T-helper 2 cell treated with Interferon-gamma antibody and Interleukin-4, amounts not matched to agents 5 μg/mL and 100 μg/mL, for 36 hours (primary cell): ENCODE data around the gene KLHL20.
"Not testable (repeated sequence)": the region's sequence is repeated elsewhere in the genome, so short reads cannot be mapped to it uniquely, and the experiment has no call there.

ENCODE experiments used
- DNase-seq: peaks from one replicate; pipeline ENCODE4 v3.0.0; 2021; ENCODE audit warnings: low spot score
- H3K27ac Mint-ChIP-seq: one replicate; pipeline ENCODE4 v1.8.0; 2021; ENCODE audit warnings: mild to moderate bottlenecking, mixed read lengths
- H3K27me3 Mint-ChIP-seq: one replicate; pipeline ENCODE4 v1.8.0; 2021; ENCODE audit warnings: low read depth, mixed read lengths
- H3K36me3 Mint-ChIP-seq: one replicate; pipeline ENCODE4 v1.8.0; 2021; ENCODE audit warnings: low read depth, mixed read lengths
- H3K4me1 Mint-ChIP-seq: one replicate; pipeline ENCODE4 v1.8.0; 2021; ENCODE audit warnings: low read depth, mixed read lengths
- H3K4me3 Mint-ChIP-seq: one replicate; pipeline ENCODE4 v1.8.0; 2022; ENCODE audit warnings: mild to moderate bottlenecking, moderate library complexity, mixed read lengths
- H3K9me3 Mint-ChIP-seq: one replicate; pipeline ENCODE4 v1.8.0; 2021; ENCODE audit warnings: mixed read lengths

Gene KLHL20

DNA sequence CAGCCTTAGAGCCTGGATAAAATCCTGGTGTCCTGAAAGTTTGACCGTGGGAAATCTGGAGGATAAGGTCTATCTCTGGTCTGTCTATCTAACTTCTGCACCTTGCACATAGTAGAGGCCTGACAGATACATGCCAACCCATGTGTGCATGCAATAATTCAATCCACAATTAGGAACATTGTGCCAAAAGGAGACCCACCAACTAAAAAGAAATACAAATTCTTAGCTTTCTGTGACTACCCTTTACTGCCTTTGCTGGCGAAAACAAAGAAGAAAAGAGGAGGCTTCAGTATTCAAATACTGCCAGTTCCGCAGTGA is 381 bp upstream of the KLHL20 start:
- H3K4me3 Mint-ChIP-seq: peak overlapping the region; percentile 94
- H3K9me3 Mint-ChIP-seq: peaks cover 10% of the 10 kb centered on the region
- peak overlapping the region; percentile 98 for H3K27ac Mint-ChIP-seq
- peaks cover 11% of the 10 kb centered on the region for H3K36me3 Mint-ChIP-seq
- no peak for DNase-seq
- H3K27me3 Mint-ChIP-seq: peaks cover 17% of the 10 kb centered on the region
- H3K4me1 Mint-ChIP-seq: peaks cover 21% of the 10 kb centered on the region

DNA sequence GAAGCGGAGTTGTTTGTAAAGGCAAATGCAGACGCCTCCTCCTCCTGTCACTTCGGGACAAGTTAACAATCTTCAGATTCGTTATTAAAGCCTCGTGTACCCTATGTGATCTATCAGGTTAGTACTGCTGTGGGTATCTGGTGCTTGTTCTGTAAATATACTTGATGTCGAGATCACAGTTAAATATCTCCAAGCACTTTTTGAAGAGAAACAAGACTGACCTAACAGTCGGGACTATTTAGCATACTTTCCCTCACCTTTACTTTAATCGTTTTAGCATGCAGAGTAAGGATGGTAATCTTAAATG is 710 bp downstream of the KLHL20 start:
- peaks cover 26% of the 10 kb centered on the region for H3K4me1 Mint-ChIP-seq
- peaks cover 16% of the 10 kb centered on the region for H3K36me3 Mint-ChIP-seq
- H3K27me3 Mint-ChIP-seq: peaks cover 11% of the 10 kb centered on the region
- DNase-seq: no peak
- H3K4me3 Mint-ChIP-seq: peak overlapping the region; percentile 94
- H3K9me3 Mint-ChIP-seq: peaks cover 10% of the 10 kb centered on the region
- H3K27ac Mint-ChIP-seq: peak overlapping the region; percentile 98

DNA sequence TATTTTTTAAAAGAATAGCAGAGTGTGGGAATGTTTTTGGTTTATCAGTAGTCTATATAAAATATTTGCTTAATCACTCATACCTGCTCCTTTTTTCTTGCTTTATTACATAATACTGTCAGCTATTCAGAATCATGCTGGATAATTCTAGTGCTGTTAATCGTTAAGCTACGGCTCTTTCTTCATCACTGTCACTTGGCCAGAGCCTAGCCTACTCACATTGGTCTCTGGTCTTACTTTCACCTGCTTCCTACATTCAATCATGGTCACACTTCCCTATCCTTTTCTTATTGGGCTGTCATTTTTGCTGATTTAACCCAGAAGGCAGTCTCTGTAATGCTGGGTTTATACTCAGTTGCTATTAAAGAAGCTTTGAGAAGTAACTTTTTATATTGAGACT is 2.5 kb downstream of the KLHL20 start:
- peak overlapping the region; percentile 41 for H3K4me3 Mint-ChIP-seq
- H3K27me3 Mint-ChIP-seq: peaks cover 4% of the 10 kb centered on the region
- H3K9me3 Mint-ChIP-seq: peaks cover 10% of the 10 kb centered on the region
- H3K27ac Mint-ChIP-seq: no peak overlapping the region
- no peak for DNase-seq
- peaks cover 30% of the 10 kb centered on the region for H3K4me1 Mint-ChIP-seq
- peaks cover 31% of the 10 kb centered on the region for H3K36me3 Mint-ChIP-seq

DNA sequence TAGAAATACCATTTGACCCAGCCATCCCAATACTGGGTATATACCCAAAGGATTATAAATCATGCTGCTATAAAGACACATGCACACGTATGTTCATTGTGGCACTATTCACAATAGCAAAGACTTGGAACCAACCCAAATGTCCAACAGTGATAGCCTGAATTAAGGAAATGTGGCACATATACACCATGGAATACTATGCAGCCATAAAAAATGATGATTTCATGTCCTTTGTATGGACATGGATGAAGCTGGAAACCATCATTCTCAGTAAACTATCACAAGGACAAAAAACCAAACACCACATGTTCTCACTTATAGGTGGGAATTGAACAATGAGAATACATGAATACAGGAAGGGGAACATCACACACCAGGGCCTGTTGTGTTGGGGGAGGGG is 16.6 kb downstream of the KLHL20 start:
- peaks cover 13% of the 10 kb centered on the region for H3K9me3 Mint-ChIP-seq
- H3K27me3 Mint-ChIP-seq, DNase-seq, H3K4me1 Mint-ChIP-seq, H3K27ac Mint-ChIP-seq, H3K4me3 Mint-ChIP-seq: not testable (repeated sequence)
- peaks cover 42% of the 10 kb centered on the region for H3K36me3 Mint-ChIP-seq

DNA sequence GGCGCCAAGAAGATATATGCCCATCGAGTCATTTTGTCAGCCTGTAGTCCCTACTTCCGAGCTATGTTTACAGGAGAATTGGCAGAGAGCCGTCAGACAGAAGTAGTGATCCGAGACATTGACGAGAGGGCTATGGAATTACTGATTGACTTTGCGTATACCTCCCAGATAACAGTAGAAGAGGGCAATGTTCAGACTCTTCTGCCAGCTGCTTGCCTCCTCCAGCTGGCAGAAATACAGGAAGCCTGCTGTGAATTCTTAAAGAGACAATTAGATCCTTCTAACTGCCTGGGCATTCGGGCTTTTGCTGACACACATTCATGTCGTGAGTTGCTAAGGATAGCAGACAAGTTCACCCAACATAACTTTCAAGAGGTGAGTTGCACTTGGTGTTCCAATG is 19.1 kb downstream of the KLHL20 start:
- Mint-ChIP-seq H3K9me3 (peaks cover 4% of the 10 kb centered on the region), H3K27me3 (no peaks in the 10 kb centered on the region), H3K27ac (no peak overlapping the region), H3K36me3 (peaks cover 42% of the 10 kb centered on the region), H3K4me1 (peaks cover 13% of the 10 kb centered on the region), H3K4me3 (no peak overlapping the region)
- DNase-seq: no peak

DNA sequence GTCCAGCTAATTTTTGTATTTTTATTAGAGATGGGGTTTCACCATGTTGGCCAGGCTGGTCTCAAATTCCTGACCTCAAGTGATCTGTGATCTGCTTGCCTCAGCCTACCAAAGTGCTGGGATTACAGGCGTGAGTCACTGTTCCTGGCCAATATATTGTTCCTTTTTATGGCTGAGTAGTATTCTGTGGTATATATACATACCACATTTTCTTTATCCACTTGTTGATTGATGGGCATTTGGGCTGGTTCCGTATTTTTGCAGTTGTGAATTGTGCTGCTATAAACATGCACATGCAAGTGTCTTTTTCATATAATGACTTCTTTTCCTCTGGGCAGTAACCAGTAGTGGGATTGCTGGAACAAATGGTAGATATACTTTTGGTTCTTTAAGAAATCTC is 21.3 kb downstream of the KLHL20 start:
- not testable (repeated sequence) for H3K4me3 Mint-ChIP-seq, H3K9me3 Mint-ChIP-seq, H3K27me3 Mint-ChIP-seq, H3K27ac Mint-ChIP-seq, DNase-seq
- Mint-ChIP-seq H3K4me1 (peaks cover 14% of the 10 kb centered on the region), H3K36me3 (peaks cover 56% of the 10 kb centered on the region)

DNA sequence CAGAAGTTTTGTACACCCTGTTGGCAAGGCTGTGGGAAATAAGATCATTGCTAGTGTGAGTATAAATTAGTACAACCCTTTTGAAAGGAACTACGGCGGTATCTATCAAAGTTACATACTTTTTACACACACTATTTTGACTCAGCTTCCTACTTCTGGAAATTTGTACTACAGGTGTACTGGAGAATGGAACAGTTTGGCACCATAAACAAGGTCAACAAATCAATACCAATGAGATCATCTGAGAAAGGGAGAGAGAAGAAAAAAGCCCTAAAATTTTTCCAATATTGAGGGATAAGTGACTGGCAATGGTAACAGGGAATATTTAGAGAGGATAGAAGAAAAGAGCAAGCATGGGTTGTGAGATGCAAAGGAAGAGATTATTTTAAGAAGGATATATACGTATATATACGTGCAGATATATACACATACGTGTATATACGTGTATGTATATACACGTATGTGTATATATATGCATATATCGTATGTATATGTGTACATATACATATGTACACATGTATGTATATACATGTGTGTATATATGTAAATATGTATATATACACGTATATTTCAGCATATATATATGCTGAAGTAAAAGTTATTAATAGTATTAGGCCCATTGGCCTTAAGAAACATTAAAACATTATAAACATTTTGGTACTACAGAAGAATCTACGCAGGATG is 27.6 kb downstream of the KLHL20 start:
- H3K27ac Mint-ChIP-seq: no peak overlapping the region
- H3K4me1 Mint-ChIP-seq: peaks cover 9% of the 10 kb centered on the region
- H3K9me3 Mint-ChIP-seq: no peaks in the 10 kb centered on the region
- peaks cover 50% of the 10 kb centered on the region for H3K36me3 Mint-ChIP-seq
- H3K4me3 Mint-ChIP-seq: no peak overlapping the region
- no peak for DNase-seq
- no peaks in the 10 kb centered on the region for H3K27me3 Mint-ChIP-seq

DNA sequence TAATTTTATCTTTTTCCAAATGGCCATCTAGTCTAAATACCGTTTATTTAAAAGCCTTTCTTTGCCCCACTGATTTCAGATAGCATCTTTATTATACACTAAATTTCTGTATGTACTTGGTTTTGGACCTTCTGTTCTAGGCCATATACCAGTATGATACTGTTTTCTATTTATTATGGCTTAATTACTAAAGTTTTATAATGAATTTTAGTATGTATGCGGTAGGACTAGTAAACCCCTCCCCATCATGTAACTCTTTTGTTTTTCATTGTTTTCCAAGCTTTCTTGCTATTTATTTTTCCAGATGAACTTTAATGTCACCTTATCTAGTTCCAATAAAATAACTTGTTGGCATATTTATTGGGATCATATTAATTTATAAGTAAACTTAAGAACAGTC is 29.9 kb downstream of the KLHL20 start:
- Mint-ChIP-seq H3K27ac (no peak overlapping the region), H3K4me3 (no peak overlapping the region), H3K27me3 (no peaks in the 10 kb centered on the region), H3K36me3 (peaks cover 35% of the 10 kb centered on the region), H3K9me3 (no peaks in the 10 kb centered on the region), H3K4me1 (peaks cover 3% of the 10 kb centered on the region)
- no peak for DNase-seq

DNA sequence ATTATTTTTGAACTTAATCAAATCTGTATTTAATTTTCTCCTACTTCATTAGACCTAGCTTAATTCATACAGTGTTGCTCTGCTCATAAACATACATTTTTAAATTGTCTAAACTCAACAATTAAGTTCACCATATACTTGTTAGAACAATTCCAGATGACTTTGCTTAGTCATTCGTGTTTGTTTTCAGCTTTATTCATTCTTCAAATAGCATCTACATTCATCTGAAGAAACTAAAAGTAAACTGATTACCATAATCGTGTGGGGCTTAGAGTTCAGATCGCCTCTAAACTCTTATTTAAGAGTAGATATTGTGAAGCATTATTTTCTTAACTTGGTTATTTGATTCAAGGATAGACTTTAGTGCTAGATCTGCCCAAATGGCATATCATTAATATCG is 34.4 kb downstream of the KLHL20 start:
- Mint-ChIP-seq H3K4me1 (peaks cover 3% of the 10 kb centered on the region), H3K9me3 (no peaks in the 10 kb centered on the region), H3K27me3 (no peaks in the 10 kb centered on the region), H3K4me3 (no peak overlapping the region), H3K36me3 (peaks cover 21% of the 10 kb centered on the region), H3K27ac (no peak overlapping the region)
- no peak for DNase-seq

DNA sequence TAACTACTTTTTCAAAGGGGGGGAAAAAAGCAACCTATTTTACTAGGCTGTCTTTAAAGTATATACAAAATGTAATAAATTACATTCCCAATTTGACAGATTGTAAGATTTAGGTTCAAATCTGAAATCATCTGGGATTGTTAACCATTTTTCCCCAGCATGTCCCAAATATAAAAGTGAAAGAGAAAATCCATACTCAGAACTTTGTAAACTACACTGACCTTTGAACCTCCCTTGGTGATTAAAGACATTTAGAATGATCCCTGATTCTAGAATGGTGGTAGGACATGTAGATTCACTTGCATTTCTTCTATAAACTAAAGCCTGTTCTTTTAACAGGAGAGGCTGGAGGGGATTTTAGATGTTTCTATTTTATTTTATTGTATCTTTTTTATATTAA is 39.0 kb downstream of the KLHL20 start:
- no peak overlapping the region for H3K4me3 Mint-ChIP-seq
- H3K36me3 Mint-ChIP-seq: peaks cover 42% of the 10 kb centered on the region
- no peak for DNase-seq
- no peaks in the 10 kb centered on the region for H3K27me3 Mint-ChIP-seq
- no peaks in the 10 kb centered on the region for H3K4me1 Mint-ChIP-seq
- no peak overlapping the region for H3K27ac Mint-ChIP-seq
- H3K9me3 Mint-ChIP-seq: no peaks in the 10 kb centered on the region

DNA sequence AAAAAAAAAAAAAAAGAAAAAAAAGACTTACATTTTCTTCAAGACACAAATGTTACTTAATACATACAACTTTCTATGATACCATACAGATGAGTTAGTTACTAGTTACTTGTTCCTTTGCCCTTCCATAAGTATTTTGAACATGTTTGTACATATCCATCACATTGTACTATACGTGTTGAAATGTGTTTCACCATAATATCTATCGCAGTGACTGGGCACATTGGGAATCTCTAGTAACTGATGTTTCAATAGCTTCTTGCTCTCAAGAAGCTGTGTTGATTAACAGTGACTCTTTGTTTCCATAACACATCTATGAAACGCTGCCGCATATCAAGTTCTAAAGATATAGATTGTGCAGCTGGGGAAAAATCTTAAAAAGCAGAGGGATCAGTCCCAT is 42.9 kb downstream of the KLHL20 start:
- H3K27me3 Mint-ChIP-seq: no peaks in the 10 kb centered on the region
- DNase-seq: no peak
- H3K4me1 Mint-ChIP-seq: peaks cover 6% of the 10 kb centered on the region
- H3K36me3 Mint-ChIP-seq: peaks cover 69% of the 10 kb centered on the region
- no peak overlapping the region for H3K27ac Mint-ChIP-seq
- H3K4me3 Mint-ChIP-seq: no peak overlapping the region
- peaks cover 23% of the 10 kb centered on the region for H3K9me3 Mint-ChIP-seq

DNA sequence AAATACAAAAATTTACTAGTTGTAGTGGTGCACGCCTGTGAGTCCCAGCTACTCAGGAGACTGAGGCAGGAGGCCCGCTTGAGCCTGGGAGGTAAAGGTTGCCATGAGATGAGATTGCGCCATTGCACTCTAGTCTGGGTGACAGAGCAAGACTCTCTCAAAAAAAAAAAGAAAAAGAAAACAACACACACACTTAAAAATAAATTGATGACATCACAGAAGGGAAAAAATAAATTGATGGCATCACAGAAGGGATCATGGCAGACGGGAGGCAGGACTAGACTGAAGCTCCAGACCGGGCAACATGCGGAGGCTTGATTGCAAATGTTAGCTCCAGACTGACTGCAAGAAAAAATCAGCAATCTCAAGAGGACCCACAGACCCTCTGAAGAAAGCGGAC is 43.3 kb downstream of the KLHL20 start:
- H3K9me3 Mint-ChIP-seq: peaks cover 28% of the 10 kb centered on the region
- no peaks in the 10 kb centered on the region for H3K27me3 Mint-ChIP-seq
- no peak for DNase-seq
- H3K4me3 Mint-ChIP-seq: no peak overlapping the region
- peaks cover 72% of the 10 kb centered on the region for H3K36me3 Mint-ChIP-seq
- H3K27ac Mint-ChIP-seq: peak overlapping the region; percentile 50
- H3K4me1 Mint-ChIP-seq: peaks cover 6% of the 10 kb centered on the region

DNA sequence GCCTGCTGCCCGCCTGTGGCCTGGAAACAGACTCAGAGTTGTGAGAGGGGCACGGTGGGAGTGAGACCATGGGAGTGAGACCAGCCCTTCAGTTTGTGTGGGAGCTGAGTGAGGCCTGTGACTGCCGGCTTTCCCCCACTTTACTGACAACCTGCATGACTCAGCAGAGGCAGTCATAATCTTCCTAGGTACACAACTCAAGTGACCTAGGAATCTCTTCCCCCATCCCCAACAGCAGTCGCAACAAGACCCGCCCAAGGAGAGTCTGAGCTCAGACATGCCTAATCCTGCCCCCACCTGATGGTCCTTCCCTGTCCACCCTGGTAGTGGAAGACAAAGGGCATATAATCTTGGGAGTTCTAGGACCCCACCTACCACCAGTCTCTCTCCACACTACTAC is 44.2 kb downstream of the KLHL20 start:
- peaks cover 75% of the 10 kb centered on the region for H3K36me3 Mint-ChIP-seq
- DNase-seq: no peak
- no peak overlapping the region for H3K4me3 Mint-ChIP-seq
- no peak overlapping the region for H3K27ac Mint-ChIP-seq
- peaks cover 37% of the 10 kb centered on the region for H3K9me3 Mint-ChIP-seq
- H3K27me3 Mint-ChIP-seq: no peaks in the 10 kb centered on the region
- H3K4me1 Mint-ChIP-seq: peaks cover 6% of the 10 kb centered on the region

DNA sequence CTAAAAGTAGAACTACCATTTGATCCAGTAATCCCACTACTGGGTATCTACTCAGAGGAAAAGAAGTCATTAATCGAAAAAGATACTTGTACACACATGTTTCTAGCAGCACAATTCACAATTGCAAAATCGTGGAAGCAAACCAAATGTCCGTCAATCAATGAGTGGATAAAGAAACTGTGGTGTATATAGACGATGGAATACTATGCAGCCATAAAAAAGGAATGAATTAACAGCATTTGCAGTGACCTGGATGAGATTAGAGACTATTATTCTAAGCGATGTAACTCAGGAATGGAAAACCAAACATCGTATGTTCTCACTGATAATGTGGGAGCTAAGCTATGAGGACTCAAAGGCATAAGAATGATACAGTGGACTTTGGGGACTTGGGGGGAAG is 49.5 kb downstream of the KLHL20 start:
- not testable (repeated sequence) for H3K4me3 Mint-ChIP-seq

DNA sequence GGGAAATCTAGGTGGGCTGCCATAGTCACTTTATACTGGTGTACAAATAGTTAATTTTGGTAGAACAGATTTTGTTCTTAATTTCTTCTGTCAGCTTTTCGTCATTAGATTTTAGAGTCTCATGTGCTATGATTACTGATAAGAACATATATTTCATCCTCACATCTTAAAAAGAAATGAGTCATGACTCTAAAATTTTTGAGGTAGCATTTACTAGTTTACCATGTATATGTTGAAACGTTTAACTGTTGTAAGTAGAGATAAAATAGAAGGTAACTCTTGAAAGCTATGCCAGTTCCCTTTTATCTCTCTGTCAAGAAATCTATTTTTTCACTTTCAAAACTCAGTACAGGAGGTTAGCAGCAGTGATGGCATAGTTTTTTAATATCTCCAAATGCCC is 53.4 kb downstream of the KLHL20 start:
- H3K27me3 Mint-ChIP-seq: no peaks in the 10 kb centered on the region
- no peak overlapping the region for H3K27ac Mint-ChIP-seq
- H3K36me3 Mint-ChIP-seq: peaks cover 31% of the 10 kb centered on the region

More for the DNA sequence above, 49.5 kb downstream of the KLHL20 start:
- H3K4me1 Mint-ChIP-seq, H3K27ac Mint-ChIP-seq, H3K27me3 Mint-ChIP-seq, DNase-seq: not testable (repeated sequence)
- peaks cover 63% of the 10 kb centered on the region for H3K36me3 Mint-ChIP-seq
- peaks cover 43% of the 10 kb centered on the region for H3K9me3 Mint-ChIP-seq

More for the DNA sequence above, 53.4 kb downstream of the KLHL20 start:
- DNase-seq: no peak
- Mint-ChIP-seq H3K9me3 (peaks cover 14% of the 10 kb centered on the region), H3K4me1 (peaks cover 7% of the 10 kb centered on the region), H3K4me3 (no peak overlapping the region)
